MCF 10A (cell line): ENCODE results near the gene KLK13. TPM values are rescaled to one million over a fixed set of nuclear protein-coding genes. Genes with fewer than 3 reads are reported as not detected.

Experiments
- Bru-seq: library from RNA; stranded (reverse); fragments of 400-500 nt; gene quantifications from one replicate; lab custom pipeline; 2021; lab: Mats Ljungman, UMichigan
- BruChase-seq, 2 experiments: library from RNA; stranded (reverse); fragments of 400-500 nt; gene quantifications; one replicate each; lab custom pipeline; 2021; lab: Mats Ljungman, UMichigan
- BruUV-seq: library from RNA; stranded (reverse); fragments of 400-500 nt; replicated peaks from 2 replicates; lab custom pipeline; 2021; lab: Mats Ljungman, UMichigan
- CTCF ChIA-PET: fragments of 300-600 bp; sonication (Branson Sonifier 250); formaldehyde crosslinking; extraction: SDS; loops from one replicate; lab custom pipeline; 2021; ENCODE audit warnings: antibody characterized with exemption, inconsistent platforms; lab: Yijun Ruan, JAX
- POLR2A ChIA-PET: fragments of 300-600, 350-650 bp; sonication (Branson Sonifier 250); formaldehyde crosslinking; extraction: SDS; loops from one replicate; lab custom pipeline; 2020; ENCODE audit warnings: antibody characterized with exemption, inconsistent platforms; lab: Yijun Ruan, JAX
- DNase-seq: peaks from one replicate; pipeline ENCODE4 v3.0.0-alpha.2; 2018; ENCODE audit not compliant: unreplicated experiment
- H3K27ac Mint-ChIP-seq: one replicate; pipeline ENCODE4 v1.8.0; 2022; ENCODE audit warnings: mild to moderate bottlenecking, low read depth, mixed read lengths; ENCODE audit not compliant: unreplicated experiment
- H3K27me3 Mint-ChIP-seq: one replicate; pipeline ENCODE4 v1.8.0; 2022; ENCODE audit warnings: mixed read lengths; ENCODE audit not compliant: insufficient read depth, unreplicated experiment
- H3K36me3 Mint-ChIP-seq: one replicate; pipeline ENCODE4 v1.8.0; 2022; ENCODE audit warnings: mild to moderate bottlenecking, moderate library complexity, mixed read lengths; ENCODE audit not compliant: insufficient read depth, unreplicated experiment
- H3K4me1 Mint-ChIP-seq: one replicate; pipeline ENCODE4 v1.8.0; 2022; ENCODE audit warnings: mixed read lengths; ENCODE audit not compliant: insufficient read depth, unreplicated experiment
- H3K4me3 Mint-ChIP-seq: one replicate; pipeline ENCODE4 v1.8.0; 2022; ENCODE audit warnings: mild to moderate bottlenecking, moderate library complexity, mixed read lengths; ENCODE audit not compliant: unreplicated experiment
- H3K9me3 Mint-ChIP-seq: one replicate; pipeline ENCODE4 v1.8.0; 2022; ENCODE audit warnings: mixed read lengths; ENCODE audit not compliant: unreplicated experiment
- intact Hi-C: fragments of 100-400 bp; cut with micrococcal nuclease; formaldehyde crosslinking; loops from 2 replicates; pipeline ENCODE4 v1.14.1; 2022
- long read RNA-seq: library from polyadenylated mRNA; stranded (forward); transcript quantifications from one replicate; pipeline ENCODE4 v2.0.0, GENCODE V29; 2022
- total RNA-seq: library from RNA; stranded (reverse); gene quantifications from 2 replicates; pipeline ENCODE4 v1.2.3, GENCODE V29; 2022
- TF ChIP-seq, protein P1 (sequence below): fragments of 200-600 bp; IDR thresholded peaks from one replicate; pipeline ENCODE4 v1.8.0; 2022; ENCODE audit warnings: antibody characterized with exemption, mild to moderate bottlenecking; ENCODE audit not compliant: unreplicated experiment

KLK13 gene, protein sequence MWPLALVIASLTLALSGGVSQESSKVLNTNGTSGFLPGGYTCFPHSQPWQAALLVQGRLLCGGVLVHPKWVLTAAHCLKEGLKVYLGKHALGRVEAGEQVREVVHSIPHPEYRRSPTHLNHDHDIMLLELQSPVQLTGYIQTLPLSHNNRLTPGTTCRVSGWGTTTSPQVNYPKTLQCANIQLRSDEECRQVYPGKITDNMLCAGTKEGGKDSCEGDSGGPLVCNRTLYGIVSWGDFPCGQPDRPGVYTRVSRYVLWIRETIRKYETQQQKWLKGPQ
- total RNA-seq (not detected in 2 replicates), Bru-seq, nascent RNA (not detected), BruChase-seq, experiment 1, labeled RNA remaining after a 6-hour chase (not detected), BruChase-seq, experiment 2, labeled RNA remaining after a 2-hour chase (not detected)
- long read RNA-seq: 0 reads

DNA sequence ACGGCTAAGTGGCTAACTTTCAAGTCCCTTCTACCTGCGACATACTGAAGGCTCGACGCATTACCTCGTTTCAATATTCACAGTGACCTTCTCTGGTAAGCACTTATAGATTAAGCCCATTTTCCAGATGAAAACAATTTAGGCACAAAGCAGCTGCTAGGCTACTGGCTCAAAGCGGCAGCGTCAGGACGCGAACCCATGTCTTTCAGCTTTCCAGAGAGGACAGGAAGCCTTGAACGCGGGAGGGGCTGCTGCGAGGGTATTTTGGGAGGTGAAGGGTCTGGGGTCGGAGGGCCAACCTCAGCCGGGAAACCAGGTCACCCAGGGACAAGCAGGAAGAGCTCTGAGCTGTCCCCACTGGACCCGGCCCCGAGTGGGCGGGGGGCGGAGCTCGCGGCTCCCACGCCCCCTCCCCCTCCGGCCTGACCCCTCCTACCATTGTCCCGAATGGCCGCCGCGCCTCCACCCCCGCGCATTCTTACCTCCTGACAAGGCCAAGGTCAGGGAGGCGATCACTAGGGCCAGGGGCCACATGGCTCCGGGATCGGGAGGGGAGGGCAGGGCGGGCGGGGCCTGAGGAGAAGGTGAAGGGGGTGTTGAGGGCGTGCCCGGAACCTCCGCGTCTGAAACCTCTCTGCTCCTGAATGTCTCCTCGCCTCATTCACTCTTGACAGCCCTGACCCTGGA is at the start of gene KLK13:
KLK13 (minus strand) TSS at position 559 of the 687 bp plus-strand sequence; CDS start at position 534, 25 bp downstream.
- BruUV-seq: no TSS peak
- Mint-ChIP-seq H3K4me3 (no peak within 1 kb of the TSS), H3K27ac (no peak within 1 kb of the TSS), H3K9me3 (peaks cover 27% of the 10 kb centered on the region), H3K27me3 (no peaks in the 10 kb centered on the region), H3K36me3 (no peaks in the 10 kb centered on the region), H3K4me1 (no peaks in the 10 kb centered on the region)
- intact Hi-C loops: no loop called here
- TF ChIP-seq, protein P1, sequence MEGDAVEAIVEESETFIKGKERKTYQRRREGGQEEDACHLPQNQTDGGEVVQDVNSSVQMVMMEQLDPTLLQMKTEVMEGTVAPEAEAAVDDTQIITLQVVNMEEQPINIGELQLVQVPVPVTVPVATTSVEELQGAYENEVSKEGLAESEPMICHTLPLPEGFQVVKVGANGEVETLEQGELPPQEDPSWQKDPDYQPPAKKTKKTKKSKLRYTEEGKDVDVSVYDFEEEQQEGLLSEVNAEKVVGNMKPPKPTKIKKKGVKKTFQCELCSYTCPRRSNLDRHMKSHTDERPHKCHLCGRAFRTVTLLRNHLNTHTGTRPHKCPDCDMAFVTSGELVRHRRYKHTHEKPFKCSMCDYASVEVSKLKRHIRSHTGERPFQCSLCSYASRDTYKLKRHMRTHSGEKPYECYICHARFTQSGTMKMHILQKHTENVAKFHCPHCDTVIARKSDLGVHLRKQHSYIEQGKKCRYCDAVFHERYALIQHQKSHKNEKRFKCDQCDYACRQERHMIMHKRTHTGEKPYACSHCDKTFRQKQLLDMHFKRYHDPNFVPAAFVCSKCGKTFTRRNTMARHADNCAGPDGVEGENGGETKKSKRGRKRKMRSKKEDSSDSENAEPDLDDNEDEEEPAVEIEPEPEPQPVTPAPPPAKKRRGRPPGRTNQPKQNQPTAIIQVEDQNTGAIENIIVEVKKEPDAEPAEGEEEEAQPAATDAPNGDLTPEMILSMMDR: no peak
- ChIA-PET CTCF (interaction anchor here (0.6 to 0.7 kb wide), 2 partner anchors 92 to 843 kb away, joined by 3 read pairs; no protein-coding TSS in a partner anchor), POLR2A (interaction anchor here (0.6 kb wide), 1 partner anchor 1136 kb away, joined by 3 read pairs; no protein-coding TSS in a partner anchor)
- no peak for DNase-seq

DNA sequence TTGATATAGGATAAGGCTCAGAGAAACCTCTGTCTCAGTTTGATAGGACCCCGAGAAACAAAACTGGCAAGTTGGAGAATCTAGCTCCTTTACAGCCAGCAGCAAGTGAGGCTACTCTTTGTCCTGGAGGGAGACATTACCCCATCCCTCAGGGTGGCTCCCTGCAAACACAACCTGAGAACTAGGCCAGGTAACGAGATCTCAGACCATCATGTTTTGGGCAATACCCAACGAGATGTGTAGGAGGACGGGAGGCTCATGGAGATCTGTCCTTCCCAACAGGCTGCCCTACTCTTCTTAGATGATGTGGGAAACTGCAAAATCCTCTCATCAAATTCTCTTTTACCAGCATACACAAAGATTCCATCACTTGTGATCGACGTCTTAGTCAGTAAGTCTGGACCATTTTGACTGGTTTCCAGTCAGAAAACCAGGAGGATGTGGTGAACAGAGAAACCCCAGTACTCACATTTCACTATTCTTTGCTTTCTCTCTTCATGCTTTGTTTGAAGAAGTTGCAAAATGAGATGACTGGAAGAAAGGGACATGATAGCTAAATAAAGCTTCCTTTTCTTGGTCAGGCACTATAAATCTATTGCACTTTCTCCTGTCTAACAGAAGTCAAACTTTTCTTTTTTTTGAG is 49.3 kb upstream of the KLK13 start:
- POLR2A ChIA-PET: no interaction called here
- Mint-ChIP-seq H3K27me3 (no peaks in the 10 kb centered on the region), H3K9me3 (no peaks in the 10 kb centered on the region), H3K36me3 (no peaks in the 10 kb centered on the region), H3K27ac (no peak overlapping the region), H3K4me1 (no peaks in the 10 kb centered on the region), H3K4me3 (no peak overlapping the region)
- CTCF ChIA-PET: interaction anchor here (0.5 to 0.8 kb wide), 2 partner anchors 54 to 491 kb away, joined by 3 to 6 read pairs; no protein-coding TSS in a partner anchor
- intact Hi-C loops: no loop called here
- TF ChIP-seq, protein P1: no peak
- no TSS peak for BruUV-seq
- DNase-seq: no peak

DNA sequence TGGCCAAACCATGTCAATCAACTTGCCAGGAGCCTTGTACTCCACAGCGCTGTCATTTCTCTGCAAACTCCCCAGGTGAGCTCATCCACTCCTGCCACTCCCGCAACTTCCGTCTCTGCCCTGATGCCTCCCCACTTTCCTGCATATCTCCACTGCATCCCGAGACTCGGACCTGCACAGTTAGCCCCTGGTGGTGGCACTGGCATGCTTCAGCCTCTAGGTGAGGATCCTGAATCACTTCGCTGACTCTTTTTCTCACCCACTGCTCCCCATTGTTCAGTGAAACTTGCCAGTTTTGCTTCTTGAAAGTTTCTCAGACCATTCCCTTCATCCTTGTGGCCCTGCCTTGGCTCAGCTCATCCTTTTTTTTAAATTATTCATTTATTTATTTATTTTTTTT is 46.7 kb upstream of the KLK13 start:
- TF ChIP-seq, protein P1: peak; percentile 8
- CTCF ChIA-PET: interaction anchor here (0.6 to 1.5 kb wide), 3 partner anchors 15 to 360 kb away, joined by 3 to 4 read pairs (median 4); no protein-coding TSS in a partner anchor

More for the DNA sequence above, 46.7 kb upstream of the KLK13 start:
- POLR2A ChIA-PET: no interaction called here
- Mint-ChIP-seq H3K27me3 (no peaks in the 10 kb centered on the region), H3K36me3 (no peaks in the 10 kb centered on the region), H3K27ac (no peak overlapping the region), H3K9me3 (no peaks in the 10 kb centered on the region), H3K4me1 (peaks cover 8% of the 10 kb centered on the region), H3K4me3 (no peak overlapping the region)
- no peak for DNase-seq
- intact Hi-C loops: no loop called here
- no TSS peak for BruUV-seq
